Caco-2 (cell line): ENCODE results near the gene AK5. TPM values are rescaled to one million over a fixed set of nuclear protein-coding genes. Genes with fewer than 3 reads are reported as not detected.

ENCODE experiments used
- BruUV-seq: library from RNA; stranded (reverse); fragments of 400-500 nt; replicated peaks from 2 replicates; lab custom pipeline; 2021; lab: Mats Ljungman, UMichigan
- CTCF ChIA-PET: fragments of 300-600 bp; sonication (Branson Sonifier 250); formaldehyde crosslinking; loops from one replicate; lab custom pipeline; 2022; ENCODE audit warnings: antibody characterized with exemption; lab: Charles Lee
- POLR2A ChIA-PET: fragments of 300-600 bp; sonication (Branson Sonifier 250); formaldehyde crosslinking; loops from one replicate; lab custom pipeline; 2022; ENCODE audit warnings: antibody characterized with exemption; lab: Charles Lee
- DNase-seq, 2 experiments: peaks; one replicate each; pipeline versions ENCODE4 v3.0.0 to v3.0.0-alpha.2; 2020 to 2022
- H3K27me3 ChIP-seq: replicated peaks from 2 replicates; pipeline ENCODE4 v1.6.0; 2011; ENCODE audit warnings: low read length; ENCODE audit not compliant: control insufficient read depth, insufficient read depth
- H3K36me3 ChIP-seq: 2 replicates; pipeline ENCODE4 v1.5.1; 2011; ENCODE audit warnings: low read length; ENCODE audit not compliant: control insufficient read depth, insufficient read depth
- H3K4me1 ChIP-seq: fragments of 250-450 bp; sonication (Bioruptor Pico); 2 replicates; pipeline ENCODE4 v1.5.1; 2020; ENCODE audit warnings: mild to moderate bottlenecking
- H3K4me3 ChIP-seq: 2 replicates; pipeline ENCODE4 v1.5.1; 2011; ENCODE audit warnings: low read depth, mild to moderate bottlenecking, control low read depth, low read length
- H3K9me3 ChIP-seq: fragments of 250-450 bp; sonication (Bioruptor Pico); 2 replicates; pipeline ENCODE4 v1.5.1; 2020; ENCODE audit warnings: mild to moderate bottlenecking, moderate library complexity
- H3K27ac Mint-ChIP-seq: one replicate; pipeline ENCODE4 v1.8.0; 2022; ENCODE audit warnings: mixed read lengths; ENCODE audit not compliant: unreplicated experiment
- H3K27me3 Mint-ChIP-seq: one replicate; pipeline ENCODE4 v1.8.0; 2022; ENCODE audit warnings: mixed read lengths; ENCODE audit not compliant: insufficient read depth, unreplicated experiment
- H3K36me3 Mint-ChIP-seq: one replicate; pipeline ENCODE4 v1.8.0; 2022; ENCODE audit warnings: mild to moderate bottlenecking, mixed read lengths; ENCODE audit not compliant: insufficient read depth, unreplicated experiment
- H3K4me1 Mint-ChIP-seq: one replicate; pipeline ENCODE4 v1.8.0; 2022; ENCODE audit warnings: low read depth, mixed read lengths; ENCODE audit not compliant: unreplicated experiment
- H3K4me3 Mint-ChIP-seq: one replicate; pipeline ENCODE4 v1.8.0; 2022; ENCODE audit warnings: mild to moderate bottlenecking, moderate library complexity, mixed read lengths; ENCODE audit not compliant: unreplicated experiment
- H3K9me3 Mint-ChIP-seq: one replicate; pipeline ENCODE4 v1.8.0; 2022; ENCODE audit warnings: mixed read lengths; ENCODE audit not compliant: unreplicated experiment
- CTCF ChIP-seq, 2 experiments: fragments of 200-600 bp in 1 of 2; IDR thresholded peaks; 1 replicate in 1 of 2; 2 replicates in 1 of 2; pipeline versions ENCODE4 v1.5.1 to v1.8.0; 2011 to 2022; ENCODE audit warnings: antibody characterized with exemption in 1 of 2, control low read depth in 1 of 2, inconsistent platforms in 1 of 2, low read depth in 1 of 2, low read length in 1 of 2, mild to moderate bottlenecking in 1 of 2, moderate library complexity in 1 of 2; ENCODE audit not compliant: insufficient read depth in 1 of 2, severe bottlenecking in 1 of 2, unreplicated experiment in 1 of 2
- intact Hi-C: fragments of 100-400 bp; cut with micrococcal nuclease; formaldehyde crosslinking; loops from one replicate; pipeline ENCODE4 v1.10.0; 2022; ENCODE audit not compliant: unreplicated experiment
- total RNA-seq: library from RNA; stranded (reverse); gene quantifications from 2 replicates; pipeline ENCODE4 v1.2.3, GENCODE V29; 2022

The AK5 gene
- total RNA-seq, 1 experiment from 2014 or later: not detected

- no peak for DNase-seq
- POLR2A ChIA-PET: no interaction called here
- Mint-ChIP-seq H3K36me3 (peaks cover 6% of the 10 kb centered on the region), H3K4me3 (no peak overlapping the region), H3K9me3 (no peaks in the 10 kb centered on the region), H3K27me3 (no peaks in the 10 kb centered on the region), H3K4me1 (no peaks in the 10 kb centered on the region), H3K27ac (no peak overlapping the region)
- H3K27me3 ChIP-seq: no peaks in the 10 kb centered on the region
- no peaks in the 10 kb centered on the region for H3K36me3 ChIP-seq
- TF ChIP-seq CTCF (IDR thresholded peaks at IDR 0.05; ENCODE audit: insufficient read depth in 1 of 2, low read depth in 1 of 2, low read length in 1 of 2, severe bottlenecking in 1 of 2, unreplicated experiment in 1 of 2): no peak
- H3K4me3 ChIP-seq: no peak overlapping the region
- H3K4me1 ChIP-seq: no peaks in the 10 kb centered on the region
- BruUV-seq: no TSS peak
- no peaks in the 10 kb centered on the region for H3K9me3 ChIP-seq
- CTCF ChIA-PET: no interaction called here
- intact Hi-C loops: no loop called here
Measured at GRCh38 chr1:77560741-77561140, 278.9 kb downstream of the AK5 start.

- no peaks in the 10 kb centered on the region for H3K36me3 ChIP-seq
- Mint-ChIP-seq H3K27me3 (no peaks in the 10 kb centered on the region), H3K9me3 (no peaks in the 10 kb centered on the region), H3K36me3 (peaks cover 19% of the 10 kb centered on the region), H3K27ac (no peak overlapping the region), H3K4me3 (no peak overlapping the region), H3K4me1 (no peaks in the 10 kb centered on the region)
- H3K27me3 ChIP-seq: no peaks in the 10 kb centered on the region
- H3K4me1 ChIP-seq: no peaks in the 10 kb centered on the region
- intact Hi-C loops: no loop called here
- H3K9me3 ChIP-seq: no peaks in the 10 kb centered on the region
- BruUV-seq: no TSS peak
- ChIA-PET CTCF (no interaction called here), POLR2A (no interaction called here)
- H3K4me3 ChIP-seq: no peak overlapping the region
- TF ChIP-seq CTCF (IDR thresholded peaks at IDR 0.05; ENCODE audit: insufficient read depth in 1 of 2, low read depth in 1 of 2, low read length in 1 of 2, severe bottlenecking in 1 of 2, unreplicated experiment in 1 of 2): no peak
- no peak for DNase-seq
Measured at GRCh38 chr1:77562596-77563150, 280.9 kb downstream of the AK5 start.

- Histone ChIP-seq H3K4me3 (no peak overlapping the region), H3K27me3 (no peaks in the 10 kb centered on the region), H3K9me3 (no peaks in the 10 kb centered on the region), H3K4me1 (no peaks in the 10 kb centered on the region), H3K36me3 (no peaks in the 10 kb centered on the region)
- intact Hi-C loops: no loop called here
- H3K4me3 Mint-ChIP-seq: no peak overlapping the region
- no peak overlapping the region for H3K27ac Mint-ChIP-seq
- ChIA-PET POLR2A (no interaction called here), CTCF (no interaction called here)
- H3K27me3 Mint-ChIP-seq: no peaks in the 10 kb centered on the region
- no peak for DNase-seq
- no peaks in the 10 kb centered on the region for H3K4me1 Mint-ChIP-seq
- no TSS peak for BruUV-seq
- no peaks in the 10 kb centered on the region for H3K9me3 Mint-ChIP-seq
- no peak for TF ChIP-seq CTCF (IDR thresholded peaks at IDR 0.05; ENCODE audit: insufficient read depth in 1 of 2, low read depth in 1 of 2, low read length in 1 of 2, severe bottlenecking in 1 of 2, unreplicated experiment in 1 of 2)
- H3K36me3 Mint-ChIP-seq: peaks cover 34% of the 10 kb centered on the region
Measured at GRCh38 chr1:77565321-77565720, 283.5 kb downstream of the AK5 start.
